Coronary artery (tissue), 2 donors: ENCODE data around the gene FBXO33.

Experiments
- DNase-seq: peaks from one replicate; pipeline ENCODE4 v3.0.0-alpha.2; 2017; ENCODE audit warnings: low spot score
- H3K27ac ChIP-seq, 2 donors: fragments of 200-600 bp; sonication (generic); one replicate each; pipeline ENCODE4 v1.5.1; 2016 to 2019
- H3K4me3 ChIP-seq: fragments of 200-600 bp; sonication (generic); 2 replicates; pipeline ENCODE4 v1.5.1; 2016; ENCODE audit warnings: mild to moderate bottlenecking, moderate library complexity
- CTCF ChIP-seq: fragments of 200-600 bp; sonication (generic); IDR thresholded peaks from one replicate; pipeline ENCODE4 v1.5.1; 2019; ENCODE audit warnings: antibody characterized with exemption

The FBXO33 gene

GRCh38 chr14:39441805-39442204, 9.6 kb upstream of the FBXO33 start:
- no peak overlapping the region for H3K27ac ChIP-seq
- DNase-seq, result no peak
- no peak for TF ChIP-seq CTCF
- no peak overlapping the region for H3K4me3 ChIP-seq

- TF ChIP-seq CTCF, result no peak
- DNase-seq, result no peak
- Histone ChIP-seq H3K27ac (no peak overlapping the region), H3K4me3 (no peak overlapping the region)
Observed at GRCh38 chr14:39440975-39441374, 8.7 kb upstream of the FBXO33 start.

- TF ChIP-seq CTCF, result no peak
- DNase-seq, result no peak
- no peak overlapping the region for H3K27ac ChIP-seq
- no peak overlapping the region for H3K4me3 ChIP-seq
Observed at GRCh38 chr14:39435241-39435640, 3.0 kb upstream of the FBXO33 start.

GRCh38 chr14:39434401-39434800, 2.2 kb upstream of the FBXO33 start:
- Histone ChIP-seq H3K4me3 (no peak overlapping the region), H3K27ac (no peak overlapping the region)
- no peak for TF ChIP-seq CTCF
- no peak for DNase-seq

GRCh38 chr14:39433452-39433813, 1.2 kb upstream of the FBXO33 start:
- H3K27ac ChIP-seq, result peak overlapping the region; percentile 90 to 98
- DNase-seq, result no peak
- H3K4me3 ChIP-seq, result peak overlapping the region; percentile 94
- TF ChIP-seq CTCF, result no peak

GRCh38 chr14:39432619-39433451, 602 bp upstream of the FBXO33 start:
- DNase-seq, result peak; percentile 95
- TF ChIP-seq CTCF, result no peak
- Histone ChIP-seq H3K4me3 (peak overlapping the region; percentile 94), H3K27ac (peak overlapping the region; percentile 90 to 98)
